Spleen (tissue), 11 donors: ENCODE results near the gene ANKRD1. TPM values are rescaled to one million over a fixed set of nuclear protein-coding genes. Genes with fewer than 3 reads are reported as not detected.

Experiments
- polyA plus RNA-seq, 3 donors: library from polyadenylated mRNA; stranded (reverse); fragments of 200-250 nt; gene quantifications; one replicate each; pipeline ENCODE4 v1.2.1, GENCODE V29; 2013
- small RNA-seq, 4 donors: library from RNA; depleted of rRNA; stranded (forward); fragments of <200 nt; gene quantifications; one replicate each; pipeline ENCODE3, GENCODE V24; 2016
- total RNA-seq, 7 donors: library from RNA; depleted of rRNA in 3 of 7; stranded (reverse); fragments of >200 nt in 3 of 7; fragmentation: NEBNext Ultra II Directional in 4 of 7; extraction: Animal tissue kit (Norgen Biotek cat#: 25700) in 4 of 7; gene quantifications; one replicate each; pipeline versions ENCODE4 v1.1.0 to v1.2.1, GENCODE V29; 2016 to 2021
- donor health status: healthy with polysubstance abuse.
- donor health status: DM: no; HTN: no; CAD: no; lungs with moderate emphysema.
- donor health status: DM: no; HTN: no; CAD: no.
- donor health status: Bipolar disorder and iron deficiency.
- donor health status: healthy.
- donor health status: DM: no; HTN: no; CAD: no.
- donor health status: DM: yes; HTN: yes; CAD: no.

ANKRD1 gene
- total and polyA plus RNA-seq, 10 donors, result 0.13 to 1.6 (median 0.83) TPM; not detected in 4

Small RNAs within 50 kb of the gene (small RNA-seq; reads per million reads assigned to genes)
- gene RF00019, result 0 reads per million in 4 donors
- gene RNU6-740P, result 0 reads per million in 4 donors

Other genes with a start within 250 kb of the ANKRD1 start
- gene HTR7, start 63.0 kb downstream of the ANKRD1 start, total RNA-seq, result 1 to 10 TPM in 2 of 7 donors, under 1 TPM in 5; 0.26 to 1.1 (median 0.79) TPM
- under 1 TPM; 0.13 to 0.20 (median 0.14) TPM for gene HTR7, start 63.0 kb downstream of the ANKRD1 start, polyA plus RNA-seq
- gene RPP30, start 49.1 kb downstream of the ANKRD1 start, total RNA-seq, result 10 to 100 TPM; 23.7 to 34.0 (median 29.4) TPM
- 10 to 100 TPM; 34.1 to 44.9 (median 36.2) TPM for gene RPP30, start 49.1 kb downstream of the ANKRD1 start, polyA plus RNA-seq